Astrocyte (in vitro differentiated cells and primary cell): ENCODE measurements around the gene BTN2A1. TPM values are rescaled to one million over a fixed set of nuclear protein-coding genes. Genes with fewer than 3 reads are reported as not detected.

Experiments used
- DNase-seq: peaks from one replicate; pipeline ENCODE4 v3.0.0-alpha.2; 2010; ENCODE audit warnings: low read depth
- FAIRE-seq: peaks from 2 replicates; lab custom pipeline; 2011; peaks lifted over from hg19 to GRCh38; lab: Jason Lieb, UNC
- H2AFZ ChIP-seq: 2 replicates; pipeline ENCODE4 v1.6.0; 2012; ENCODE audit warnings: low read depth, low read length, inconsistent platforms
- H3K27ac ChIP-seq: 2 replicates; pipeline ENCODE4 v1.5.1; 2011; ENCODE audit warnings: low read depth, low read length, inconsistent platforms
- H3K27me3 ChIP-seq: 2 replicates; pipeline ENCODE4 v1.6.0; 2011; ENCODE audit warnings: low read length, inconsistent platforms; ENCODE audit not compliant: insufficient read depth
- H3K36me3 ChIP-seq: 2 replicates; pipeline ENCODE4 v1.5.1; 2011; ENCODE audit warnings: low read length, inconsistent platforms; ENCODE audit not compliant: insufficient read depth
- H3K4me1 ChIP-seq: 2 replicates; pipeline ENCODE4 v1.5.1; 2011; ENCODE audit warnings: low read length, inconsistent platforms; ENCODE audit not compliant: insufficient read depth
- H3K4me2 ChIP-seq: 2 replicates; pipeline ENCODE4 v1.6.0; 2012; ENCODE audit warnings: low read length, inconsistent platforms
- H3K4me3 ChIP-seq: 2 replicates; pipeline ENCODE4 v1.5.1; 2011; ENCODE audit warnings: low read depth, mild to moderate bottlenecking, low read length, inconsistent platforms; ENCODE audit not compliant: insufficient read depth
- H3K79me2 ChIP-seq: 2 replicates; pipeline ENCODE4 v1.6.0; 2012; ENCODE audit warnings: mild to moderate bottlenecking, low read length, inconsistent platforms; ENCODE audit not compliant: insufficient read depth
- H3K9ac ChIP-seq: 2 replicates; pipeline ENCODE4 v1.6.0; 2012; ENCODE audit warnings: mild to moderate bottlenecking, low read length, inconsistent platforms
- H3K9me3 ChIP-seq: 2 replicates; pipeline ENCODE4 v1.5.1; 2012; ENCODE audit warnings: low read depth, mild to moderate bottlenecking, low read length, inconsistent platforms; ENCODE audit not compliant: insufficient read depth
- H4K20me1 ChIP-seq: 2 replicates; pipeline ENCODE4 v1.6.0; 2012; ENCODE audit warnings: low read length, inconsistent platforms; ENCODE audit not compliant: insufficient read depth
- H3K27ac Mint-ChIP-seq: one replicate; pipeline ENCODE4 v1.8.0; 2021; ENCODE audit warnings: mild to moderate bottlenecking, mixed read lengths; ENCODE audit not compliant: unreplicated experiment
- H3K27me3 Mint-ChIP-seq: one replicate; pipeline ENCODE4 v1.8.0; 2021; ENCODE audit warnings: low read depth, mixed read lengths; ENCODE audit not compliant: unreplicated experiment
- H3K36me3 Mint-ChIP-seq: one replicate; pipeline ENCODE4 v1.8.0; 2021; ENCODE audit warnings: low read depth, mixed read lengths; ENCODE audit not compliant: unreplicated experiment
- H3K4me1 Mint-ChIP-seq: one replicate; pipeline ENCODE4 v1.8.0; 2021; ENCODE audit warnings: low read depth, mixed read lengths; ENCODE audit not compliant: unreplicated experiment
- H3K4me3 Mint-ChIP-seq: one replicate; pipeline ENCODE4 v1.8.0; 2021; ENCODE audit warnings: mild to moderate bottlenecking, moderate library complexity, mixed read lengths; ENCODE audit not compliant: unreplicated experiment
- H3K9me3 Mint-ChIP-seq: one replicate; pipeline ENCODE4 v1.8.0; 2021; ENCODE audit warnings: mild to moderate bottlenecking, mixed read lengths; ENCODE audit not compliant: unreplicated experiment
- EZH2 ChIP-seq: IDR thresholded peaks from 2 replicates; pipeline ENCODE4 v1.6.1; 2012; ENCODE audit warnings: mild to moderate bottlenecking, low read length, inconsistent platforms; ENCODE audit not compliant: insufficient read depth
- total RNA-seq: library from RNA; stranded (reverse); gene quantifications from 2 replicates; pipeline ENCODE4 v1.2.1, GENCODE V29; 2021
- TF ChIP-seq, protein P1 (sequence below): IDR thresholded peaks from 2 replicates; pipeline ENCODE4 v1.5.1; 2011; ENCODE audit warnings: low read depth, mild to moderate bottlenecking, inconsistent platforms, low read length, moderate library complexity; ENCODE audit not compliant: insufficient read depth

BTN2A1 gene
- total RNA-seq, 1 donor from 2014 or later, result 50.4 TPM

DNA sequence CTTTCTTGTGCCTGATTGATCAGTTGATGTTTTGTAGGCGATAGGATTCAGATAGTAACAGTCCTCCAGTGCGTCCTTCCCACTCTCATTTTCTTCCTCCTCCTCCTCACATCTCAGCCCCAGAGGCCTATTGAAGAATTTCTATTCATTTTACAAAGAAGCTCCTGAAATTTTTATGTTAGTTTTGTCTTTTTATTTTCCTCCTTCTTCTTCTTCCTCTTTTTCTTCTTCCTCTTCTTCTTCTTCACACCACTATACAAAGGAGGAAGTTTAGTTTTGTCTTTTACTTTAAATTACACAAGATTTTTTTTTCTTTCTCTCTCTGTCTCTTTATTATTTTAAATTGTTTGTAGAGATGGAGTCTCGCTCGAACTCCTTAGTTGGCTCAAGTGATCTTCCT is 19.1 kb downstream of the BTN2A1 start:
- DNase-seq, result no peak
- no peak overlapping the region for H3K27ac Mint-ChIP-seq
- peak overlapping the region; percentile 20 for H3K4me3 Mint-ChIP-seq
- Histone ChIP-seq H3K36me3 (no peaks in the 10 kb centered on the region), H3K4me1 (peaks cover 12% of the 10 kb centered on the region), H3K4me3 (no peak overlapping the region), H3K27me3 (no peaks in the 10 kb centered on the region), H2AFZ (no peak overlapping the region), H3K9me3 (no peaks in the 10 kb centered on the region), H3K27ac (no peak overlapping the region), H3K4me2 (no peak overlapping the region), H3K79me2 (no peaks in the 10 kb centered on the region), H4K20me1 (no peaks in the 10 kb centered on the region), H3K9ac (no peak overlapping the region)
- peaks cover 6% of the 10 kb centered on the region for H3K36me3 Mint-ChIP-seq
- FAIRE-seq, result no peak
- no peak for TF ChIP-seq EZH2
- TF ChIP-seq, protein P1, sequence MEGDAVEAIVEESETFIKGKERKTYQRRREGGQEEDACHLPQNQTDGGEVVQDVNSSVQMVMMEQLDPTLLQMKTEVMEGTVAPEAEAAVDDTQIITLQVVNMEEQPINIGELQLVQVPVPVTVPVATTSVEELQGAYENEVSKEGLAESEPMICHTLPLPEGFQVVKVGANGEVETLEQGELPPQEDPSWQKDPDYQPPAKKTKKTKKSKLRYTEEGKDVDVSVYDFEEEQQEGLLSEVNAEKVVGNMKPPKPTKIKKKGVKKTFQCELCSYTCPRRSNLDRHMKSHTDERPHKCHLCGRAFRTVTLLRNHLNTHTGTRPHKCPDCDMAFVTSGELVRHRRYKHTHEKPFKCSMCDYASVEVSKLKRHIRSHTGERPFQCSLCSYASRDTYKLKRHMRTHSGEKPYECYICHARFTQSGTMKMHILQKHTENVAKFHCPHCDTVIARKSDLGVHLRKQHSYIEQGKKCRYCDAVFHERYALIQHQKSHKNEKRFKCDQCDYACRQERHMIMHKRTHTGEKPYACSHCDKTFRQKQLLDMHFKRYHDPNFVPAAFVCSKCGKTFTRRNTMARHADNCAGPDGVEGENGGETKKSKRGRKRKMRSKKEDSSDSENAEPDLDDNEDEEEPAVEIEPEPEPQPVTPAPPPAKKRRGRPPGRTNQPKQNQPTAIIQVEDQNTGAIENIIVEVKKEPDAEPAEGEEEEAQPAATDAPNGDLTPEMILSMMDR, result no peak
- H3K4me1 Mint-ChIP-seq, result peaks cover 19% of the 10 kb centered on the region
- no peaks in the 10 kb centered on the region for H3K9me3 Mint-ChIP-seq
- H3K27me3 Mint-ChIP-seq, result no peaks in the 10 kb centered on the region

DNA sequence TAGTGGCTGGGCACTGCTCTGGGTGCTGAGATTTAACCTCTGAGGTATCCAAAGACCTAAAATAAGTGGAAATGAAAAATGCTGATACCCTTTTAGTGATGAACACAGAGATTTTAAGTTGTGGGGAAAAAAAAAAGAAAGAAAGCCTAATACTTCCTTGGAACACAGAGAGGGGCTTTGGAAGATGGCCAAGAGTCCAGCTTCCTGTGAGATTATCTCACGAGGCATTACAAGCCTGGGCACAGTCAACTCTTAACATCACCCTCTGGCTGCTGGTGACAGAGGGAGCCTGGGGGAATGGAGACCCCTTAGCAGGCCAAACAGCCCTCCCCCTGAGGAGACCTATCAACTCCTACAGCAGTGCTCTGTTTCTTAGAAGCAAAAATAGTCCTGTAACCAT is 19.7 kb downstream of the BTN2A1 start:
- FAIRE-seq, result no peak
- Mint-ChIP-seq H3K4me3 (no peak overlapping the region), H3K4me1 (peaks cover 19% of the 10 kb centered on the region)

More for the DNA sequence above, 19.7 kb downstream of the BTN2A1 start:
- Histone ChIP-seq H2AFZ (peak overlapping the region; percentile 16), H3K27ac (no peak overlapping the region), H3K4me2 (no peak overlapping the region), H3K27me3 (no peaks in the 10 kb centered on the region), H3K36me3 (no peaks in the 10 kb centered on the region), H4K20me1 (no peaks in the 10 kb centered on the region), H3K4me1 (peaks cover 12% of the 10 kb centered on the region), H3K4me3 (no peak overlapping the region), H3K9ac (no peak overlapping the region), H3K9me3 (no peaks in the 10 kb centered on the region), H3K79me2 (no peaks in the 10 kb centered on the region)
- peaks cover 6% of the 10 kb centered on the region for H3K36me3 Mint-ChIP-seq
- H3K27me3 Mint-ChIP-seq, result no peaks in the 10 kb centered on the region
- no peak overlapping the region for H3K27ac Mint-ChIP-seq
- H3K9me3 Mint-ChIP-seq, result no peaks in the 10 kb centered on the region
- TF ChIP-seq, protein P1, result no peak
- TF ChIP-seq EZH2, result no peak
- no peak for DNase-seq
